Right lobe of liver (tissue), 4 donors: ENCODE data around the gene SEMA4B.

Source experiments
- POLR2A ChIP-seq: fragments of 450-650 bp; IDR thresholded peaks from one replicate; pipeline ENCODE4 v1.6.1; 2017; ENCODE audit warnings: antibody characterized with exemption, mild to moderate bottlenecking
- TF ChIP-seq, protein P1 (sequence below), 4 donors: fragments of 200-600 bp in 3 of 4; fragments of 450-650 bp in 1 of 4; IDR thresholded peaks; one replicate each; pipeline versions ENCODE4 v1.5.1 to v1.8.0; 2016 to 2022; ENCODE audit warnings: antibody characterized with exemption in 4 of 4, mild to moderate bottlenecking in 2 of 4
- donor health status: DM: no; HTN: no; CAD: no.
- donor health status: DM: no; HTN: no; CAD: no.
- donor health status: DM: no; HTN: yes; CAD: no.

DNA sequence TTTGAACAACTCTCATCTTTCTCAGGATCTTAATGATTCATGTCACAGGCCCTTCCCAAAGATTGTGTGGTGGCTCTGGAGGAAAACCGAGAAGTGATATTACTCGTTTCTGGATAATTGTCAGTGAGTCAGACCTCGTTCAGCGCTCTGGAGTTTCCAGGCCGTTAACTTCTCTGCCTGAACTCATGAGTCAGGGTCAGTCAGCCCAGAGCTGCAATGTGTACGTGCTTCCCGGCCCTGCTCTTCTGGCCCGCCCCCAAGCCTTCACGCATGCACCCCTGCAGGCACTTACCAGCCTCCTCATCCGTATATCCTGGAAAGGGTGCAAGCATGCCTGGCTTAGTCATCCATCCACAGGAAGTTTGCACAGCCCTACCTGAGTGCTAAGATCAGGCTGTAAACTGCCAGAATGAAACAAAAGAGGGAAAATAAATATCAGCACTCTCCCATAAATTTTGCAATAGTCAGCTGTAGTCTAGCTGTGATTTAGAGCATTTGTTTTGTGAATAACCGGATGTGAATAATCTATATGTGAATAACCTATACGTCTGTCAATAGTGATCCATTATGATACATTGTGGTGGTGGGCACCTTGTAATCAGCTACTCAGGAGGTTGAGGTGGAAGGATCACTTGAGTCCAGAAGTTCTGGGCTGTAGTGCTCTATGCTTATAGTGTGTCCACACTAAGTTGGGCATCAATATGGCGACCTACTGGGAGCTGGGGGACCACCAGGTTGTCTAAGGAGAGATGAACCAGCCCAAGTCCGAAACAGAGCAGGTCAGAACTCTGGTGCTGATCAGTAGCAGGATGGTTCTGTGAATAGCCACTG lies 35.3 kb upstream of the SEMA4B start:
- TF ChIP-seq, protein P1, sequence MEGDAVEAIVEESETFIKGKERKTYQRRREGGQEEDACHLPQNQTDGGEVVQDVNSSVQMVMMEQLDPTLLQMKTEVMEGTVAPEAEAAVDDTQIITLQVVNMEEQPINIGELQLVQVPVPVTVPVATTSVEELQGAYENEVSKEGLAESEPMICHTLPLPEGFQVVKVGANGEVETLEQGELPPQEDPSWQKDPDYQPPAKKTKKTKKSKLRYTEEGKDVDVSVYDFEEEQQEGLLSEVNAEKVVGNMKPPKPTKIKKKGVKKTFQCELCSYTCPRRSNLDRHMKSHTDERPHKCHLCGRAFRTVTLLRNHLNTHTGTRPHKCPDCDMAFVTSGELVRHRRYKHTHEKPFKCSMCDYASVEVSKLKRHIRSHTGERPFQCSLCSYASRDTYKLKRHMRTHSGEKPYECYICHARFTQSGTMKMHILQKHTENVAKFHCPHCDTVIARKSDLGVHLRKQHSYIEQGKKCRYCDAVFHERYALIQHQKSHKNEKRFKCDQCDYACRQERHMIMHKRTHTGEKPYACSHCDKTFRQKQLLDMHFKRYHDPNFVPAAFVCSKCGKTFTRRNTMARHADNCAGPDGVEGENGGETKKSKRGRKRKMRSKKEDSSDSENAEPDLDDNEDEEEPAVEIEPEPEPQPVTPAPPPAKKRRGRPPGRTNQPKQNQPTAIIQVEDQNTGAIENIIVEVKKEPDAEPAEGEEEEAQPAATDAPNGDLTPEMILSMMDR (IDR thresholded peaks at IDR 0.05) = no peak
- peak; percentile 50 for TF ChIP-seq POLR2A
